ENCODE measurements around the gene DPH1.

Gene DPH1

DNA sequence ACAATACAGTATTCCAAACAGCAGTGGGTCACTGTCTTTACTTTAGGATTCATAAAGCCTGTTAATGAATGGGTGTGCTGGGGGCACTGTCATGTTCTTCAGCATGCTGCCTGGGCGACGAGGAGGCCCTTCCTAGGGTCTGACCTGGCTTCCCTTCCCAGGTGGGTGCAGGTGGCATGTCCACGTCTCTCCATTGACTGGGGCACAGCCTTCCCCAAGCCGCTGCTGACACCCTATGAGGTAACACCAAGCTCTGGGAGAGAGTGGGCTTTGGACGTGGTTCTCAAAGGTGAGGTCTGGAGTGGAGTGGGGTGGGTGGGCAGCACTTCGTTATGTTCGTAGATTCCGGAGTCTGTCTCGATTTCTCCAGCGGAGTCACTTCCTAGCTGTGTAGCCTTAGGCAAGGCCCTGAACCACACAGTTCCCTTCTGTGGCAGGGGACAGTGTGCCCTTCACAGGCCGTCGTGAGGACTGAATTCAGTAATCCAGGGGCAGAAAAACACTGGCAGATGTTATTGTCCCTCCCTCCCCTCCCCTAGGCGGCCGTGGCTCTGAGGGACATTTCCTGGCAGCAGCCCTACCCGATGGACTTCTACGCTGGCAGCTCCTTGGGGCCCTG is 11.1 kb downstream of the DPH1 start:
- DNase-seq (ENCODE audit: low read depth in 1 of 2, low spot score in 1 of 2): no peak
- no peak for TF ChIP-seq JUND (IDR thresholded peaks at IDR 0.05; ENCODE audit: low read depth)
- in situ Hi-C loops (cut with HindIII; ENCODE audit: low pct_unique_long_range_greater_than_20kb, low sequenced_read_pairs): no loop called here

DNA sequence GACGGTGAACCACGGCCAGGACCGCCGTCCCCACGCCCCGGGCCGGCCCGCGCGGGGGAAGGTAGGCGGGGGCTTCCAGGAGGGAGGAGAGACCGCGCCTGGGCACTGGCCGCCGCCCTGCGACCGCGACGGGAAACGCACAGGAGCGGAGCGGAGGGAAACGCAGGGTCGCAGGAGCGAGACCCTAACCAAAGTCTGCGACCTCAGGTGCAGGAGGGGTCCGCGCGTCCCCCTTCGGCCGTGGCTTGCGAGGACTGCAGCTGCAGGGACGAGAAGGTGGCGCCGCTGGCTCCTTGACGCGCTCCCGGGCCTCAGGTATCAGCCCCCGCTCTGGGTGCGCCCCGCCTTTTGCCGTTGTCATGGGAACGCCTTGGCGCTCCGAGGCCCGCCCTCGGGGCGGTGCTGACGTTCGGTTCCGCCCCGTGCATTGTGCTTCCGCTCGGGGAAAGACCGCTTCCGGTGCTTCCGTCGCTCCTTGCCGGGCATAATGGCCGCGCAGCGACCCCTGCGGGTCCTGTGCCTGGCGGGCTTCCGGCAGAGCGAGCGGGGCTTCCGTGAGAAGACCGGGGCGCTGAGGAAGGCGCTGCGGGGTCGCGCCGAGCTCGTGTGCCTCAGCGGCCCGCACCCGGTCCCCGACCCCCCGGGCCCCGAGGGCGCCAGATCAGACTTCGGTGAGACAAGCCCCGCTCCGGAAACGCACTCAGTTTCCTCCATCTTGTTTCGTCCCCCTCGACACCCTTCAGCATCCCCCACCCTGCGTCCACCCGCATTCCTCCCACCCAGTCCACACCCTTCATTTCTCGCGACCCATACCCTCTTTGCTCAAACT is 11.8 kb downstream of the DPH1 start, which contains the start of gene OVCA2:
Gene OVCA2, plus strand, starts transcription at position 462 of the 829 bp plus-strand sequence. Its CDS starts 26 bp downstream, at position 488.
- TF ChIP-seq JUND (IDR thresholded peaks at IDR 0.05; ENCODE audit: low read depth): no peak
- in situ Hi-C loops (cut with HindIII; ENCODE audit: low pct_unique_long_range_greater_than_20kb, low sequenced_read_pairs): no loop called here
- peak; percentile 68 to 94 for DNase-seq (ENCODE audit: low read depth in 1 of 2, low spot score in 1 of 2)

DNA sequence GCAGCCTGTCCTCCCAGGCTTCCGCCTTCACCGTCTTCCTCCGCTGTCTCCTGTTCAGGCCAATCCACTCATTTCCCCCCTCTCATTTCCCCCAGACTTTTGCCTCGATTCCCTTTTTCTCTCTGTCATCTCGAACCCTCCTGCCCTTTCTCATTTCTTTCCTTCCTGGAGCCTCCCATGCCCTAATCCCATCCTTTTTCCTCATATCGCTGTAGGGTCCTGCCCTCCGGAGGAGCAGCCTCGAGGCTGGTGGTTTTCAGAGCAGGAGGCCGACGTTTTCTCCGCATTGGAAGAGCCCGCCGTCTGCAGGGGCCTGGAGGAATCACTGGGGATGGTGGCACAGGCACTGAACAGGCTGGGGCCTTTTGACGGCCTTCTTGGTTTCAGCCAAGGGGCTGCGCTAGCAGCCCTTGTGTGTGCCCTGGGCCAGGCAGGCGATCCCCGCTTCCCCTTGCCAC is 12.5 kb downstream of the DPH1 start:
- in situ Hi-C loops (cut with HindIII; ENCODE audit: low pct_unique_long_range_greater_than_20kb, low sequenced_read_pairs): no loop called here
- no peak for TF ChIP-seq JUND (IDR thresholded peaks at IDR 0.05; ENCODE audit: low read depth)
- no peak for DNase-seq (ENCODE audit: low read depth in 1 of 2, low spot score in 1 of 2)

DNA sequence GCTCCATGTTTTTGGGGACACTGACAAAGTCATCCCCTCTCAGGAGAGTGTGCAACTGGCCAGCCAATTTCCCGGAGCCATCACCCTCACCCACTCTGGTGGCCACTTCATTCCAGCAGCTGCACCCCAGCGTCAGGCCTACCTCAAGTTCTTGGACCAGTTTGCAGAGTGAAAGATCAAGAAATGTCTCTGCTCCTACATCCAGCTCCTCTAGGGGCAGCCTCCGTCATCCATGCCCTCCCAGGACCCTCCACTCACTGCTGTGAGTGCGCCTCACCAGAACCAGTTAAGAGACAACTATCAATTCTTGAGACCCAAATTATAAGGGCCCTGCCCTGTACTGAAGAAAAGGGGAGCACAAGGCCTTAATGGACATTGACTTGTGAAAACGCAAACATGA is 13.0 kb downstream of the DPH1 start:
- DNase-seq (ENCODE audit: low read depth in 1 of 2, low spot score in 1 of 2): no peak
- no peak for TF ChIP-seq JUND (IDR thresholded peaks at IDR 0.05; ENCODE audit: low read depth)
- in situ Hi-C loops (cut with HindIII; ENCODE audit: low pct_unique_long_range_greater_than_20kb, low sequenced_read_pairs): no loop called here

DNA sequence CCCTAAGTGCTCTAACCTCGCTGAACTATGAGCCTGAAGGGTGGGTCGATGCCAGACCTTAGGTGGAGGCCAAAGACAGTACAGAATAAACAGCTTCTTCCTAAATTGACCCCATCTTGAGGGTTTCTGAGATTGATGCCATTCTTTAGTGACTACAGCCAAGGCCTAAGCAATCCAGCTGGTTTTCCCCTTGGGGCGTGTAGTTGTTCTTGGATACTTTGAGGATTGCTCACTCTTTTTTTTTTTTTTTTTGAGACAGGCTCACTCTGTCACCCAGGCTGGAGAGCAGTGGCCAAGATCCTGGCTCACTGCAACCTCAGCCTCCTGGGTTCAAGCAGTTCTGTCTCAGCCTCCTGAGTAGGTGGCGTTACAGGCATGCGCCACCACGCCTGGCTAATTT is 13.8 kb downstream of the DPH1 start:
- in situ Hi-C loops (cut with HindIII; ENCODE audit: low pct_unique_long_range_greater_than_20kb, low sequenced_read_pairs): no loop called here
- DNase-seq (ENCODE audit: low read depth in 1 of 2, low spot score in 1 of 2): no peak
- TF ChIP-seq JUND (IDR thresholded peaks at IDR 0.05; ENCODE audit: low read depth): no peak

DNA sequence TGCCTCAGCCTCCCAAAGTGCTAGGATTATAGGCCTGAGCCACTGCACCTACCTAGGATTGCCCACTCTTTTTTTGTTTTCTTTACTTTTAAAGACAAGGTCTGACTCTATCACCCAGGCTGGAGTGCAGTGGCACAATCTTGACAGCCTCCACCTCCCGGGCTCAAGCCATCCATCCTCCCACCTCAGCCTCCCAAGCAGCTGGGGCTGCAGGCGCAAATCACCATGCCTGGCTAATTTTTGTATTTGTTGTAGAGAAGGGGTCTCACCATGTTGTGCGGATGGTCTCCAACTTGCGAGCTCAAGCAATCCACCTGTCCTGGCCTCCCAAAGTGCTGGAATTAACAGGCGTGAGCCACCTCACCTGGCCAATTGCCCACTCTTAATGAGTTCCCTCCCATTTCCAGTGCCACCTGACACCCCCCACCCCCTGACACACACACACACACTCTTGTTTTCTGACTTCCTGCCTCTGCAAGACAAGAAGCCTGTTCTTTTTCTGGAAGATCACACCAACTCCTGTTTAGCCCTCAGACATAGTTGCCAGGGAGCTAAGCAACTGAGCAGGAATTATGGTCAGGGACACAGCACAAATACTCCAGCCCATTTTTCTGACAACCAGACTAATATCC is 14.4 kb downstream of the DPH1 start:
- in situ Hi-C loops (cut with HindIII; ENCODE audit: low pct_unique_long_range_greater_than_20kb, low sequenced_read_pairs): no loop called here
- no peak for DNase-seq (ENCODE audit: low read depth in 1 of 2, low spot score in 1 of 2)
- TF ChIP-seq JUND (IDR thresholded peaks at IDR 0.05; ENCODE audit: low read depth): no peak

DNA sequence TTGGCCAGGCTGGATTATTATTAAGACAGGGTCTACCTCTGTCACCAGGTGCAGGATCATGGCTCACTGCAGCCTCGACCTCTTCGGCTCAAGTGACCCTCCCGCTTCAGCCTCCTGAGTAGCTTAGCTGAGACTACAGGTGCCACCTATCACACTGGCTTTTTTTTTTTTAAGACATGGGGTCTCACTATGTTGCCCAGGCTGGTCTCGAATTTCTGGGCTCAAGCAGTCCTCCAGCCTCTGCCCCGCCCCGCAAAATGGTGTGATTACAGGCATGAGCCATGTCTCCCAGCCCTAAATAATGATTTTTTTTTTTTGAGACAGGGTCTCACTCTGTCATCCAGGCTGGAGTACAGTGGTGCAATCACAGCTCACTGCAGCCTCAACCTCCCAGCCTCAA is 17.6 kb downstream of the DPH1 start:
- in situ Hi-C loops (cut with HindIII; ENCODE audit: low pct_unique_long_range_greater_than_20kb, low sequenced_read_pairs): no loop called here
- no peak for DNase-seq (ENCODE audit: low read depth in 1 of 2, low spot score in 1 of 2)
- no peak for TF ChIP-seq JUND (IDR thresholded peaks at IDR 0.05; ENCODE audit: low read depth)

DNA sequence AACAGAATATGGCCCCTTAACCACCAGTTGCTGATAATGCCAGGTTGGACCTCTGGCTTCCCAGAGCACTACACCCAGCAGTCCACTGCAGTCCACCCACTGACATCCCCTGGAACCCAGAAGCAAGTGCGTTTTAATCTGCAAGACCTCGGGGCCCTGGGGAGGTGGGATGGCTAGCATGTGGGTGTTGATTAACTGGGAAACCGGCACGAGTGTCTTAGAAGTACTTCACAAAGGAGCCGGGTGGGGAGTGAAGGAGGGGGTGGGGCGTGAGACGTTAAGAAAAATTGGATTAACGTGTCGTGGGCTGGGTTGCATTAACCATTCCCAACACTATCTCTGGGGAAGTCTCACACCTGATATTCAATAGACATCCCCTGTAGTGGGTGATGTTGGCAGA is 18.9 kb downstream of the DPH1 start:
- DNase-seq (ENCODE audit: low read depth in 1 of 2, low spot score in 1 of 2): no peak
- in situ Hi-C loops (cut with HindIII; ENCODE audit: low pct_unique_long_range_greater_than_20kb, low sequenced_read_pairs): no loop called here
- no peak for TF ChIP-seq JUND (IDR thresholded peaks at IDR 0.05; ENCODE audit: low read depth)

DNA sequence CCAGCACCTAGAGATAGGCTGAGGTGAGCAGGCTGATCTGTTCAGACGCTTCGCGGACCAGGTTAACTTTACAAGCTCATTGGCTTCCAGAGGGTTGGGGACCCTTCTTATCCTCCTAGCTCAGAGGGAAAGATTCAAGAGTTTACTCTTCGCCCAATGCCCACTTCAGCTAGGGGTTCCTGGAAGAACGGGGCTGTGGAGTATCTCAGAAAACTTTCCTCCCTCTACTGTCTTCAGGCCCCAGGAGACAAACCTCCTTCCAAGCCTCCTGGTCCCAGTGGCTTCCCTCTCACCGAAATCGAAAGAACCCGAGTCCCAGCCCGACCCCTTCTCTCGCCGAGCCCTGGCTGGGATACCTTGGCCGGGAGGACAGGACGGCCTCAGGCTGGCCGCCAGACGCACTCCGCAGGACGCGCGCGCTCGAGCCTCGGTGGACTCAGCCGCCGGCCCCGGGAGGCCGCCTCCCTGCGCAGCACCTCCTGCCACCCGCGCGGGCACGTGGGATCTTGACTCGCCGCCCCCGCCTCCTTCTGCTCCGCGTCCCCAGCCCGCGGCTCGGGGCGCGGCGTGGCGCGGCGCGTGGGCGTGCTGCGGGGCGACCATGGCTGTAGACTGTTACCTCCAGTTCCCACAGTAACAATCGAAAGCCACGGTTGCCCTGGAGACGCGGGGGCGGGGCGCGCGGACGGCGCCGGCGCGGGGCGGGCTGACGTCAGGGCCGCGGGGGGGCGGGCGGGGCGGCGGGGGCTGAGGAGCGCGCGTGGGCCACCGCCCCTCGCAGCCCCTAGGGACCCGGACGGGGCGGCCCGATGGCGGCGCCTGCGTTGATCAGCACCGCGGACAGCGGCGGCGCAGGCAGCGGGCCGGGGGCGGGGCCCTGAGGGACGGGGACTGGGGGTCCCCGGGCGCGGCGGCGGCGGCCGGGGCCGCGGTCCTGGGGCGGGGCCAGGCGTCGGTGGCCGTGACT is 19.7 kb downstream of the DPH1 start:
- TF ChIP-seq JUND (IDR thresholded peaks at IDR 0.05; ENCODE audit: low read depth): no peak
- in situ Hi-C loops (cut with HindIII; ENCODE audit: low pct_unique_long_range_greater_than_20kb, low sequenced_read_pairs): no loop called here
- peak in 1 of 2 experiments; percentile 82 for DNase-seq (ENCODE audit: low read depth in 1 of 2, low spot score in 1 of 2)

DNA sequence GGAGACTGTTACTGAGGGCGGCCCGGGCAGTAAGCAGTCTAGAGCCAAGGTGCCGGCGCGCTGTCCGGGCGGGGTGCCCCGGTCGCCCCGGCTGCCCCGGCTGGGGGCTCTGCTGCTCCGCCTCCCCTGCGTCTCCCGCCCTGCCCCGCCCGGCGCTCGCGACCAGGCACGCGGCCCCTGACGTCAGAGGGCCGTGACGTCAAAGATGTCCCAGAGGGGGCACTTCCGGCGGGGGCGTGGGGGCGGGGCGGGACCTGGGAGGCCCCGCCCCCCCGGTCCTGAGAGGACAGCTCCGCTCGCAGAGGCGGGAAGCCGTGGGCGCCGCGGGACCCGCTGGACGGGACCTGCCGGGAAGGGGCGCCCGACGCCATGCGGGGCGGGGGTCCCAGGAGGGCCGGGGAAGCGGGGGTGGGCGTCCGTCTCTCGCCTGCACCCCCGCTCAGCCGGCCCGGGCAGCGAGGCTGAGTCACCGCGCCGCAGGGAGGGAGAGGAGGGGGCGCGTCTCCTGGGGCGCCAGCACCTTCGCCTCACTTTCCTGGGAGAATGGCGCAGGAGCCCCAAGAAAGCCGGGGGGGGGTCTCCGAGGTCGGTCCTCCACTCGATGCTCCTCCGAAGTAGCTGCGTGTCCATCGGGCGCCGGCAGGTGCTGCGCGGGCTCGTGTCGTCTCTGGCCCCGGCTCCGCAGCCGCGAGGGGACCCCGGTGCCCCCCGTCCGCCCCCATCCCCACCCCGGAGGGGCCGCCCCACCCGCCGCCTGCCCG is 20.5 kb downstream of the DPH1 start:
- peak in 1 of 2 experiments; percentile 89 for DNase-seq (ENCODE audit: low read depth in 1 of 2, low spot score in 1 of 2)
- in situ Hi-C loops (cut with HindIII; ENCODE audit: low pct_unique_long_range_greater_than_20kb, low sequenced_read_pairs): no loop called here
- TF ChIP-seq JUND (IDR thresholded peaks at IDR 0.05; ENCODE audit: low read depth): no peak
